ENCODE measurements around the gene EN2.

- no peak for TF ChIP-seq CTCF (IDR thresholded peaks at IDR 0.05)
- TF ChIP-seq POLR2A (IDR thresholded peaks at IDR 0.05): no peak
Observed at GRCh38 chr7:155505422-155505793, 47.5 kb downstream of the EN2 start.

All from right lobe of liver (tissue), 4 donors.